Neutrophil (primary cell): Measurements from ENCODE around the gene CDH13.

Experiments
- H3K27ac ChIP-seq: fragments of 200-600 bp; sonication (generic); 2 replicates; pipeline ENCODE4 v1.5.1; 2016; ENCODE audit warnings: mild to moderate bottlenecking, moderate library complexity
- H3K27me3 ChIP-seq: fragments of 200-600 bp; sonication (generic); 2 replicates; pipeline ENCODE4 v1.6.0; 2016; ENCODE audit warnings: mild to moderate bottlenecking
- H3K36me3 ChIP-seq: fragments of 200-600 bp; sonication (generic); 2 replicates; pipeline ENCODE4 v1.5.1; 2017
- H3K4me1 ChIP-seq, 2 experiments: fragments of 200-600 bp in 1 of 2; sonication (generic) in 1 of 2; 1 replicate in 1 of 2; 2 replicates in 1 of 2; pipeline versions ENCODE4 v1.5.1 to v1.6.1; 2013 to 2016; ENCODE audit warnings: low read depth in 1 of 2, low read length in 1 of 2, mild to moderate bottlenecking in 1 of 2, moderate library complexity in 1 of 2; ENCODE audit not compliant: control insufficient read depth in 1 of 2, insufficient read depth in 1 of 2
- H3K4me3 ChIP-seq, 2 experiments: fragments of 200-600 bp in 1 of 2; sonication (generic) in 1 of 2; 1 replicate in 1 of 2; 2 replicates in 1 of 2; pipeline ENCODE4 v1.5.1; 2013 to 2016; ENCODE audit warnings: low read depth in 1 of 2, low read length in 1 of 2, mild to moderate bottlenecking in 1 of 2, moderate library complexity in 1 of 2
- H3K9me3 ChIP-seq: fragments of 200-600 bp; sonication (generic); 2 replicates; pipeline ENCODE4 v1.5.1; 2016
- TF ChIP-seq, protein P1 (sequence below): fragments of 200-600 bp; sonication (generic); IDR thresholded peaks from 2 replicates; pipeline ENCODE4 v1.5.1; 2016; ENCODE audit warnings: antibody characterized with exemption

The CDH13 gene

DNA sequence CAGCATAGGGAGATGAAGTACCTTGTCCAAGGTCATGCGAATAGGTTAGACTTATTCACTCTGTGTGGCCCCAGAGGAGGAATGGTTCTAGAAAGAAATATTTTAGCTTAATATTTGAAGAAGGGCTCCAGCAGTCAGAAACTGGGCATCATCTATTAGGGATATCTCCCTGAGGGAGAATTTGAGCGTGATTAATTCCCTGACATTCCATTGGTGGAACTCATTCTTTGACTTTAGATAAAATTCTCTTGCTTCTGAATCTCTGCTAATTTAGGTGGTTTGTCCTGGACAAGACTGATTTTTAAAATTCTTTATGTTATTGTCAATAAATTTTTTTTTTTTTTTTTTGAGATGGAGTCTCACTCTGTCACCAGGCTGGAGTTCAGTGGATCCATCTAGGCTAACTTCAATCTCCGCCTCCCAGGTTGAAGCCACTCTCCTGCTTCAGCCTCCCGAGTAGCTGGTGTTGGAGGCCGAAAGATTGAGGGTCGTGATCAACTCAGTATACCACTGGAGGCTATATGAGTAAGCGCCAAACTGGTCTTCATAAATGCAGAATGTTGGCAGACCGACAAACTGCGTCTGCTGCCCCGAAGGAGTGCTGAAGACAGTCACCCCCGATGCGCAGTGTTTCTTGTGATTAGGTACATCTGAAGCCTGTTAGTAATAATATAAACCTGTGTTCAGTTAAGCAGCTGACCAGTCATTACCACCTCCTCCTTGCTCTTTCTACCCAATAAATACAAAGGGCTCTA is 913.1 kb downstream of the CDH13 start:
- Histone ChIP-seq H3K27ac (no peak overlapping the region), H3K27me3 (no peaks in the 10 kb centered on the region), H3K4me1 (no peaks in the 10 kb centered on the region), H3K36me3 (no peaks in the 10 kb centered on the region), H3K4me3 (no peak overlapping the region), H3K9me3 (no peaks in the 10 kb centered on the region)
- TF ChIP-seq, protein P1, sequence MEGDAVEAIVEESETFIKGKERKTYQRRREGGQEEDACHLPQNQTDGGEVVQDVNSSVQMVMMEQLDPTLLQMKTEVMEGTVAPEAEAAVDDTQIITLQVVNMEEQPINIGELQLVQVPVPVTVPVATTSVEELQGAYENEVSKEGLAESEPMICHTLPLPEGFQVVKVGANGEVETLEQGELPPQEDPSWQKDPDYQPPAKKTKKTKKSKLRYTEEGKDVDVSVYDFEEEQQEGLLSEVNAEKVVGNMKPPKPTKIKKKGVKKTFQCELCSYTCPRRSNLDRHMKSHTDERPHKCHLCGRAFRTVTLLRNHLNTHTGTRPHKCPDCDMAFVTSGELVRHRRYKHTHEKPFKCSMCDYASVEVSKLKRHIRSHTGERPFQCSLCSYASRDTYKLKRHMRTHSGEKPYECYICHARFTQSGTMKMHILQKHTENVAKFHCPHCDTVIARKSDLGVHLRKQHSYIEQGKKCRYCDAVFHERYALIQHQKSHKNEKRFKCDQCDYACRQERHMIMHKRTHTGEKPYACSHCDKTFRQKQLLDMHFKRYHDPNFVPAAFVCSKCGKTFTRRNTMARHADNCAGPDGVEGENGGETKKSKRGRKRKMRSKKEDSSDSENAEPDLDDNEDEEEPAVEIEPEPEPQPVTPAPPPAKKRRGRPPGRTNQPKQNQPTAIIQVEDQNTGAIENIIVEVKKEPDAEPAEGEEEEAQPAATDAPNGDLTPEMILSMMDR = no peak

DNA sequence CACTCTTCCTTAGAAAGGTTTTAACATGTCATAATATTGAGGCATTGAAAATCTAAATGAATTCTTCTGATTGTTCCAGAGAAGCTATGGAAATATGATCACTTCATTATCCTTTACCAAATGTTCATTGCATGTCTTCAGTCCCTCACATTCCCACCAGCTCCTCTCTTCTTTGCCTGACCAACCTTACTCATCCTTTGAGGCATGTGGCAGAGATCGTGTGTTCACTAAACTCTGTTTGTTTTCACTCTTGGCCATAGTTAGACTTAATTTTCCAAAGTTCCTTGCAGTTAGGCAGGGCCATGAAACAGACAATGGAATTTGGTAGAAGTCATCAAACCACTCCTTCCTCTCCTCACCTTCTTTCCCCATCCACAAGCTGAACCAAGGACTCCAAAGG is 914.5 kb downstream of the CDH13 start:
- no peaks in the 10 kb centered on the region for H3K27me3 ChIP-seq

DNA sequence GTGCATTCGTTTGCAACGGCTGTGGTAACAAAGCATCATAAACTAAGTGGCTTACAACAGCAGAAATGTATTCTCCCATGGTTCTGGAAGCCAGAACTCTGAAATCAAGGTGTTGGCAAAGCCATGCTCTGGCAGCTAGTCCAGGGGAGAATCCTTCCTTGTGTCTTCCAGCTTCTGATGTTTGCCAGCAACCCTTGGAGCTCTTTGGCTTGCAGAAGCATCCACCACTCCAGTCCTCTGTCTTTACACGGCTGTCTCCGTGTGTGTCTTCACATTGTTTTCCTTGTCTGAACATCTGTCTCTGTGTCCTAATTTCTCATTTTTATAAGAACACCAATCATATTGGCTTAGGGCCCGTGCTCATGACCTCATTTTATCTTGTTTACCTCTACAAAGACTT is 915.7 kb downstream of the CDH13 start:
- H3K27ac ChIP-seq = no peak overlapping the region
- H3K27me3 ChIP-seq = no peaks in the 10 kb centered on the region
- H3K36me3 ChIP-seq = no peaks in the 10 kb centered on the region
- no peaks in the 10 kb centered on the region for H3K4me1 ChIP-seq
- no peak overlapping the region for H3K4me3 ChIP-seq
- TF ChIP-seq, protein P1 = no peak
- no peaks in the 10 kb centered on the region for H3K9me3 ChIP-seq

More for the DNA sequence above, 914.5 kb downstream of the CDH13 start:
- Histone ChIP-seq H3K4me3 (no peak overlapping the region), H3K4me1 (no peaks in the 10 kb centered on the region), H3K9me3 (no peaks in the 10 kb centered on the region), H3K27ac (no peak overlapping the region), H3K36me3 (no peaks in the 10 kb centered on the region)
- TF ChIP-seq, protein P1 = no peak

DNA sequence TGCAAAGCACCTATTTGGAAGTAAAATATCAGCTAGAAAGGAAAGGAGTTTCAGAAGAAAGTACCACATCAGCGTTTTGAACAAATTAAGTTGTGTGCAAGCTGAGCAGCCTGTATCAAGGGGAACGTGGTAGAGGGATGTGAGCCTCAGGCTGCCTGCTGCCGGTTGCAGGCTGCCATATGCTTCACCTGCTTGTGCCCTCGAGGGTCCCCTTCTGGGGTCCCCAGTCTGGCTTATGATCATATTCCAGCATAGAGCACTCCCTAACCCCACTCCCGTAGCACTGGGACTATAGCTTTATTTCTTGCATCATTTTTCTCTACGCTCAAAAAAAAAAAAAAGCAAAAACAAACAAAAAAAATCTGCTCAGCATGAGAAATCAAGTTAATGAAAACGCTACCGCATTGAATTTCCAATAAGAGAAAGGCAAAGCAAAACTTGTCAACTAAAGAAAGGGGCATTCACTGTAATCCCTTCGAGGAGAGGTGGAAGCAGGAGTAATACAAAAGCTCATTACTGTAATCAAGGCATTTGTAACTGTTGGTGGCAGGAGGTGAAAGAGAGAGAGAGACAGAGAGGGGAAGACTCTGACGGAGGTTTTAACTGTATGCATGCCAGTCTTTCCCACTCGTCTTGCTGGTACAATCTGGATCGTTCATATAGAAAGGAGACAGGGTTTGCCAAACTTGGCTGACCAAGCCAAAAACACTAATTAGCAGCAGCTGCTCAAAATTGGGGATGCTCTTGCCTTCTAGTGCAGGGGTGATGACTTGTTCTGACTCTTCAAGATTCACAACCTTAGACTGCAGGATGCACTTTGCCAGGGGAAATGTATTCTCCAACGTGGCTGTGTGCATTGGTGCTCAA is 922.8 kb downstream of the CDH13 start:
- Histone ChIP-seq H3K4me3 (no peak overlapping the region), H3K4me1 (no peaks in the 10 kb centered on the region), H3K36me3 (no peaks in the 10 kb centered on the region), H3K9me3 (no peaks in the 10 kb centered on the region), H3K27me3 (no peaks in the 10 kb centered on the region), H3K27ac (no peak overlapping the region)
- TF ChIP-seq, protein P1 = no peak

DNA sequence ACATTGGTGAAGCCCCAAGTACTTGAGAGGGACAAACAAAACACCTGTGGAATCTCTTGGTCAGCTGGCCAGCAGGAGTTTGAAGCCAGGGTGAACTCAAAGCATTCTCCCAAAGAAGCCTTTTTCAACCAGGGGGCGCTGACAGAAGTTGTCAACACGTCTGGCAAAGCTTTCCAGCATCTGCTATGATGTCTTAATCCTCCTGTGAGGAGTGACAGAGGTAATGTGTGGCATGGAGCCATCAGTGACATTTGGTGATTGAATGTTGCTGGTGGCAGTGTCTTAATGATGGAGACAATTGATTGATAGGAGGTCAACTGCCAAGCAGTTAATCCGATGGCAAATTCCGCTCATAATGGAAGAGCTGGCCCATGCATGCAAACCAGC is 923.4 kb downstream of the CDH13 start:
- Histone ChIP-seq H3K9me3 (no peaks in the 10 kb centered on the region), H3K4me3 (no peak overlapping the region), H3K27ac (no peak overlapping the region), H3K36me3 (no peaks in the 10 kb centered on the region), H3K27me3 (no peaks in the 10 kb centered on the region), H3K4me1 (no peaks in the 10 kb centered on the region)
- TF ChIP-seq, protein P1 = no peak
